Progenitor cell of endocrine pancreas (in vitro differentiated cells): ENCODE data around the gene NACA2. TPM values are rescaled to one million over a fixed set of nuclear protein-coding genes. Genes with fewer than 3 reads are reported as not detected.

Experiments used
- DNase-seq: peaks from one replicate; pipeline ENCODE4 v3.0.0; 2021; ENCODE audit warnings: low spot score; ENCODE audit not compliant: unreplicated experiment
- H3K27ac Mint-ChIP-seq: 2 replicates; pipeline ENCODE4 v1.8.0; 2021; ENCODE audit warnings: mild to moderate bottlenecking, moderate library complexity, mixed read lengths
- H3K27me3 Mint-ChIP-seq: 2 replicates; pipeline ENCODE4 v1.8.0; 2021; ENCODE audit warnings: mixed read lengths
- H3K36me3 Mint-ChIP-seq: 2 replicates; pipeline ENCODE4 v1.8.0; 2022; ENCODE audit warnings: mixed read lengths; ENCODE audit not compliant: insufficient read depth
- H3K4me1 Mint-ChIP-seq: 2 replicates; pipeline ENCODE4 v1.8.0; 2021; ENCODE audit warnings: low read depth, mixed read lengths
- H3K4me3 Mint-ChIP-seq: 2 replicates; pipeline ENCODE4 v1.8.0; 2021; ENCODE audit warnings: low read depth, mild to moderate bottlenecking, moderate library complexity, mixed read lengths
- H3K9me3 Mint-ChIP-seq: 2 replicates; pipeline ENCODE4 v1.8.0; 2021; ENCODE audit warnings: low read depth, mixed read lengths
- CTCF ChIP-seq: fragments of 200-600 bp; sonication (generic); IDR thresholded peaks from one replicate; pipeline ENCODE4 v1.5.0; 2021; ENCODE audit warnings: antibody characterized with exemption, mild to moderate bottlenecking; ENCODE audit not compliant: unreplicated experiment
- total RNA-seq: library from RNA; stranded (reverse); gene quantifications from 2 replicates; pipeline ENCODE4 v1.2.1, GENCODE V29; 2021

Gene NACA2
- total RNA-seq, 1 donor from 2014 or later, result not detected

DNA sequence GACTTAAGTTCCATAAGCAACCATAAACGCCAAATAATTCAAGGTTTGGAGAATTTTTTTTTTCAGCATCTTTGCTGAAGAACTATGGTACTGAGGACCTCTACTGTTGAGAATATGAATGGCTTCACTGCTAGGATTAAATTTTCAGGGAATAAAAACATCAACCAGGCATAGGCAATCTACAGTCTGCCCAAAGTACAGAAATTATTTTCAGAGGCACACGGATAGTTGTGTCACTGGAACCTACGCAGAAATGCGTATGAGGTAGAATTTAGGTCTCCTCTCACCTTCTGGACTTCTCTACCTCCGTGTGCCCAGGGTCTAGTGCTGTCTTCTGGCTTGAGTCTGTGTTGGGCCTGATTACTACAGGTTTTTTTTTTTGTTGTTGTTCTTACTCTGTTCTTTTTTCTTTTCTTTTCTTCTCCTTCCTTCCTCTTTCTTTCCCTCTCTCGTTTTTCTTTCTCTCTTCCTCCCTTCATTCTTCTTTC, 39.7 kb downstream of the NACA2 start:
- Mint-ChIP-seq H3K4me3 (no peak overlapping the region), H3K4me1 (no peaks in the 10 kb centered on the region), H3K27me3 (peaks cover 23% of the 10 kb centered on the region), H3K36me3 (no peaks in the 10 kb centered on the region), H3K9me3 (peaks cover 7% of the 10 kb centered on the region), H3K27ac (no peak overlapping the region)
- DNase-seq, result no peak
- peak; percentile 71 for TF ChIP-seq CTCF

DNA sequence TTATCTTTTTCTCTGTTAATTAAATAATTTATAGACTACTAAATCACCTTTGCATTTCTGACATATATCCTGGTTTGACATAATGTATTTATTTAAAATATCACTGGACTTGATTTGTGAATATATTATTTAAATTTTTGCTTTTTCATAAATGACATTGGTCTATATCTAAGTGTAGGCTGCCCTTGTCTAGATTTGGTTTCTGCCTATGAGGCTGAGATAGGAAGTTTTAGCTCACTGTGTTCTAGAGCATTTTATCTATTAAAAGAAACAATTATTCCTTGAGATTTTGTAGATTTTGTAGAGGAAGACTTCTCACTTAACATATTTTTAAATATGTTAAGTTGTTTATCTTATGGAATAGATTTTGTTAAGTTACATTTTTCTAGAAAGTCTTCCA, 43.9 kb downstream of the NACA2 start:
- no peak for DNase-seq
- Mint-ChIP-seq H3K4me1 (no peaks in the 10 kb centered on the region), H3K27ac (no peak overlapping the region), H3K4me3 (no peak overlapping the region), H3K9me3 (peaks cover 19% of the 10 kb centered on the region), H3K27me3 (peaks cover 5% of the 10 kb centered on the region), H3K36me3 (no peaks in the 10 kb centered on the region)
- no peak for TF ChIP-seq CTCF

GRCh38 chr17:61545335-61545938, 45.6 kb downstream of the NACA2 start:
- no peak for DNase-seq
- H3K4me3 Mint-ChIP-seq, result no peak overlapping the region
- H3K9me3 Mint-ChIP-seq, result peaks cover 30% of the 10 kb centered on the region
- TF ChIP-seq CTCF, result no peak
- H3K36me3 Mint-ChIP-seq, result no peaks in the 10 kb centered on the region
- H3K27ac Mint-ChIP-seq, result no peak overlapping the region
- peaks cover 5% of the 10 kb centered on the region for H3K27me3 Mint-ChIP-seq
- H3K4me1 Mint-ChIP-seq, result no peaks in the 10 kb centered on the region

DNA sequence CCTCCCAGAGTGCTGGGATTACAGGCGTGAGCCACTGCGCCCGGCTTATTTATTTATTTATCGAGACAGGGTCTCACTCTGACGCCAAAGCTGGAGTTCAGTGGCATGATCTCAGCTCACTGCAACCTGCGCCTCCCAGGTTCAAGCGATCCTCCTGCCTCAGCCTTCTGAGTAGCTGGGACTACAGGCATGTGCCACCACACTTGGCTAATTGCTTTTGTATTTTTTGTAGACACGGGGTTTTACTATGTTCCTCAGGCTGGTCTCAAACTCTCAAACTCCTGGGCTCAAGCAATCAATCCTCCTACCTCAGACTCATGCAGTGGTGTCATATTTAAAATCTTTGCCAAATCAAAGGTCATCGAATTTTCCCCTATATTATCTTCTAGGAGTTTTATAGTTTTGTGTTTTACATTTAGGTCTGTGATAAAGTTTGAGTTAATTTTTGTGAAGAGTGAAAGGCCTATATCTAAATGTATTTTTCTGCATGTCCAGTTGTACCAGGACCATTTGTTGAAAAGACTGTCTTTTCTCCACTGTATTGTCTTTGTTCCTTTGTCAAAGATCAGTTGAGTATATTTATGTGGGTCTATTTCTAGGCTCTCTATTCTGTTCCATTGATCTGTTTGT, 47.1 kb downstream of the NACA2 start:
- Mint-ChIP-seq H3K9me3 (peaks cover 38% of the 10 kb centered on the region), H3K27ac (no peak overlapping the region), H3K27me3 (no peaks in the 10 kb centered on the region), H3K36me3 (no peaks in the 10 kb centered on the region), H3K4me3 (no peak overlapping the region), H3K4me1 (no peaks in the 10 kb centered on the region)
- no peak for TF ChIP-seq CTCF
- DNase-seq, result no peak

DNA sequence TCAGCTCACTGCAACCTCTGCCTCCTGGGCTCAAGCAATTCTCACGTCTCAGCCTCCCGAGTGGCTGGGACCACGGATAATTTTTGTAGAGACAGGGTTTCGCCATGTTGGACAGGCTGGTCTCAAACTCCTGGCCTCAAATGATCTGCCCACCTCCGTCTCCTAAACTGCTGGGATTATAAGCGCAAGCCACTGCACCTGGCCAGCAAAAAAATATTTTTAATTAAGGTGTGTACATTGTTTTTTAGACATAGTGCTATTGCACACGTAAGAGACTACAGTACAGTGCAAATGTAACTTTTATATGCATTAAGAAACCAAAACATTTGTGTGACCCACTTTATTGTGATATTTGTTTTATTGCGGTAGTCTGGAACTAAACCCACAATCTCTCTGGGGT, 49.0 kb downstream of the NACA2 start:
- DNase-seq, result no peak
- H3K4me1 Mint-ChIP-seq, result no peaks in the 10 kb centered on the region
- H3K27ac Mint-ChIP-seq, result no peak overlapping the region
- H3K27me3 Mint-ChIP-seq, result no peaks in the 10 kb centered on the region
- H3K4me3 Mint-ChIP-seq, result no peak overlapping the region
- no peak for TF ChIP-seq CTCF
- no peaks in the 10 kb centered on the region for H3K36me3 Mint-ChIP-seq
- H3K9me3 Mint-ChIP-seq, result peaks cover 35% of the 10 kb centered on the region
